Measurements from ENCODE around the gene SELENOV.

Gene SELENOV

DNA sequence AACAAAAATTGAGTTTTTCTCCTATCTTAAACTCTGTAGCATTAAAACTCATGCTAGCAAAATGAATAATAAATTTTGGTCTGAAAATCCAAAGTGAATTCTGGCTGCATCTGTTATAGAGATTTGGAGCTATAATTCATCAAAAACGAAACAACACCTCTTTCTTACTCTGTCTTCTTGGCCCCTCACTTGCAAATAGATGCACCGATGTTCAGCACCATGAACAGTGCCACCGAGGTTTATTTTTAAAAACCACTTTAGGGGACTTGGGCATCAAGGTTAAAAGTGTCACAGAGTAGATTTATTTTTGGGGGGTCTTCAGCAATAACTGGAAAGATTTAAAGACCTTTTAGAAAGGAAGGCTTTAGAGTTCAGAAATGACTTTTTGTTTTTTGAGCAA lies 51.1 kb downstream of the SELENOV start:
- DNase-seq: no peak

GRCh38 chr19:39568604-39569003 lies 53.7 kb downstream of the SELENOV start:
- no peak for DNase-seq
